Thoracic aorta (tissue), 2 donors: ENCODE measurements around the gene TMC2. TPM values are rescaled to one million over a fixed set of nuclear protein-coding genes. Genes with fewer than 3 reads are reported as not detected.

Source experiments
- ATAC-seq: fragments of 150-250 bp; one replicate; pipeline ENCODE4 v1.8.0; 2017; ENCODE audit warnings: low read depth; ENCODE audit not compliant: insufficient number of reproducible peaks, low FRiP score
- DNase-seq: peaks from one replicate; pipeline ENCODE4 v3.0.0-alpha.2; 2020; ENCODE audit warnings: low spot score
- H3K27ac ChIP-seq, 2 donors: fragments of 200-600 bp; sonication (generic); 1 replicate in 1 of 2; 2 replicates in 1 of 2; pipeline ENCODE4 v1.5.1; 2016; ENCODE audit warnings: mild to moderate bottlenecking in 2 of 2, moderate library complexity in 2 of 2
- H3K27me3 ChIP-seq: fragments of 200-600 bp; sonication (generic); replicated peaks from 2 replicates; pipeline ENCODE4 v1.6.0; 2016; ENCODE audit warnings: mild to moderate bottlenecking; ENCODE audit not compliant: insufficient read depth
- H3K36me3 ChIP-seq: fragments of 200-600 bp; sonication (generic); one replicate; pipeline ENCODE4 v1.5.1; 2016
- H3K4me1 ChIP-seq, 2 donors: fragments of 200-600 bp; sonication (generic); 1 replicate in 1 of 2; 2 replicates in 1 of 2; pipeline versions ENCODE4 v1.5.1 to v1.6.0; 2016; ENCODE audit warnings: low read depth in 2 of 2, mild to moderate bottlenecking in 1 of 2; ENCODE audit not compliant: control insufficient read depth in 1 of 2
- H3K4me3 ChIP-seq: fragments of 200-600 bp; sonication (generic); 2 replicates; pipeline ENCODE4 v1.5.1; 2016; ENCODE audit warnings: mild to moderate bottlenecking
- H3K9me3 ChIP-seq: fragments of 200-600 bp; sonication (generic); 2 replicates; pipeline ENCODE4 v1.5.1; 2016
- total RNA-seq, 2 donors: library from RNA; depleted of rRNA; stranded (reverse); fragments of >200 nt; gene quantifications; one replicate each; pipeline versions ENCODE4 v1.1.0 to v1.2.3, GENCODE V29; 2016
- TF ChIP-seq, protein P1 (sequence below): fragments of 200-600 bp; sonication (generic); IDR thresholded peaks from one replicate; pipeline ENCODE4 v1.5.1; 2019; ENCODE audit warnings: antibody characterized with exemption

Gene TMC2
- total RNA-seq, 2 donors from 2014 or later = not detected

DNA sequence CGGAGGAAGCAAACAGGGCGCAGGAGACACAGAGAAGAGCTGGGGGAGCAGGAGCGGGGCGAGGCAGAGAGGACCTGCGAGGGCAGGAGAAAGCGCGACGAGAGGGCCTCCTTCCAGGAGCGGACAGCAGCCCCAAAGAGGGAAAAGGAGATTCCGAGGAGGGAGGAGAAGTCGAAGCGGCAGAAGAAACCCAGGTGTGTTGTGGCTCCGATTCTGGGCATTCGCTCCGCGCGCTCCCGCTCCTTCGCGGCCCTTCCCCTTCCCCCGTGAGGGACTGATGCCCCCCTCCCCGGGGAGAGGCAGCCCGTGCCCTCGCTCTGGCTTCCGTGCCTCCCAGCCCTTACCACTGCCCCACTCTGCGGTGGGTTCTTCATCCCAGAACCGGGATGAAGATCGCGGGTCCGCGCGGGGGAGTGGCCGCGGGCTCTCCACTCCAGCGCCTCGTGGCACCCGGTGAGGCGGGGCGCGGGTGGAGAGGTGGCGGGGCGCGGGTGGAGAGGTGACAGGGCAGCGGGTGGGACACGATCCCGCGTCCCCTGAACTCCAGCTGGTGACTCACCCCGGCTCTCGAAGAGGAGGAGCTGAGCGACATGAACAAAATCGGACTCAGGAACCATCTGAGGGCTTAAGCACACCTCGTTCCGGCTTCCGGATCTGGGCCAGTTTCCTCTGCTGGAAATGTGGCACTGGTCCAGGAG lies 22.4 kb downstream of the TMC2 start:
- DNase-seq (no peak), ATAC-seq (no peak)
- TF ChIP-seq, protein P1, sequence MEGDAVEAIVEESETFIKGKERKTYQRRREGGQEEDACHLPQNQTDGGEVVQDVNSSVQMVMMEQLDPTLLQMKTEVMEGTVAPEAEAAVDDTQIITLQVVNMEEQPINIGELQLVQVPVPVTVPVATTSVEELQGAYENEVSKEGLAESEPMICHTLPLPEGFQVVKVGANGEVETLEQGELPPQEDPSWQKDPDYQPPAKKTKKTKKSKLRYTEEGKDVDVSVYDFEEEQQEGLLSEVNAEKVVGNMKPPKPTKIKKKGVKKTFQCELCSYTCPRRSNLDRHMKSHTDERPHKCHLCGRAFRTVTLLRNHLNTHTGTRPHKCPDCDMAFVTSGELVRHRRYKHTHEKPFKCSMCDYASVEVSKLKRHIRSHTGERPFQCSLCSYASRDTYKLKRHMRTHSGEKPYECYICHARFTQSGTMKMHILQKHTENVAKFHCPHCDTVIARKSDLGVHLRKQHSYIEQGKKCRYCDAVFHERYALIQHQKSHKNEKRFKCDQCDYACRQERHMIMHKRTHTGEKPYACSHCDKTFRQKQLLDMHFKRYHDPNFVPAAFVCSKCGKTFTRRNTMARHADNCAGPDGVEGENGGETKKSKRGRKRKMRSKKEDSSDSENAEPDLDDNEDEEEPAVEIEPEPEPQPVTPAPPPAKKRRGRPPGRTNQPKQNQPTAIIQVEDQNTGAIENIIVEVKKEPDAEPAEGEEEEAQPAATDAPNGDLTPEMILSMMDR = no peak
- Histone ChIP-seq H3K36me3 (no peaks in the 10 kb centered on the region), H3K4me1 (peaks cover 0 to 9% of the 10 kb centered on the region in 2 donors), H3K27me3 (peaks cover 8% of the 10 kb centered on the region), H3K9me3 (no peaks in the 10 kb centered on the region), H3K4me3 (peak overlapping the region; percentile 23), H3K27ac (no peak overlapping the region)

DNA sequence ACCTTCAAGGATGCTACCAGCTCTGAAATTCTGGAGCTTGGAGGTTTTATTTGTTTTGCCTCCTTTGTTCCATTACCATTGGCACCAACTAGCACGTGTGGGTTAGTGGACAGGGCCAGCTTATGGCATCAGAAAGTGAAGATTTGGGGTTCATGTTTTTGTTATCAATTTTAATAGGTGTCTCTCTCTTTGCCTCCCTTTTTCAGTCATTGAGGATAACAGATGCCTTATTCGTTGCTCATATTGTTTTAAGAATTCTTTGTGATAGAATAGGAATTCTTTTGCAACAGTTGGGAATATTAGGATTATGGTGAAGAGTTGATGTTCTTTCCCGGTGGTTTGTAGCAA lies 22.9 kb downstream of the TMC2 start:
- peaks cover 8% of the 10 kb centered on the region for H3K27me3 ChIP-seq

DNA sequence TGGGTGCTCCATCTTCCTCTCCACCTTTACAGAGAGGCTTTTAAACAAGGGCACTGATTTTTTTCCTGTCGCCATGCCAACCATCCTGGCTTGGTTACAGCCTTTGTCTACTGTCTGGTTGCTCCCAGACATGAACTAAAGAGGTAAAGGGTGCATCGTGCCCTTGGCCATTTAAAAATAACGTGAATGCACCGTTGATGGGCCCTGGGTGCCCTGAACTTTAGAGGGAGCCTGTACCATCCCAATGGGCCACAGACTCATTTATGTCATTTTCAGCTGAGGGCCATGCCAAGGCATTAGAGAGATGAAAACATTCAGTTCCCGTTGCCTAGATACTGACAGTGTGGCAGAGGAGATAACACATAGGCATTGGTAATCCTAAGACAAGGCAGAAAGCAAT lies 23.3 kb downstream of the TMC2 start:
- TF ChIP-seq, protein P1 = no peak
- Histone ChIP-seq H3K36me3 (no peaks in the 10 kb centered on the region), H3K9me3 (no peaks in the 10 kb centered on the region), H3K27ac (no peak overlapping the region), H3K4me1 (peaks cover 0 to 9% of the 10 kb centered on the region in 2 donors), H3K27me3 (peaks cover 8% of the 10 kb centered on the region), H3K4me3 (no peak overlapping the region)
- ATAC-seq (no peak), DNase-seq (no peak)

More for the DNA sequence above, 22.9 kb downstream of the TMC2 start:
- peak overlapping the region; percentile 23 for H3K4me3 ChIP-seq
- TF ChIP-seq, protein P1 = no peak
- no peak overlapping the region for H3K27ac ChIP-seq
- ATAC-seq (no peak), DNase-seq (no peak)
- H3K36me3 ChIP-seq = no peaks in the 10 kb centered on the region
- peaks cover 0 to 9% of the 10 kb centered on the region in 2 donors for H3K4me1 ChIP-seq
- no peaks in the 10 kb centered on the region for H3K9me3 ChIP-seq

DNA sequence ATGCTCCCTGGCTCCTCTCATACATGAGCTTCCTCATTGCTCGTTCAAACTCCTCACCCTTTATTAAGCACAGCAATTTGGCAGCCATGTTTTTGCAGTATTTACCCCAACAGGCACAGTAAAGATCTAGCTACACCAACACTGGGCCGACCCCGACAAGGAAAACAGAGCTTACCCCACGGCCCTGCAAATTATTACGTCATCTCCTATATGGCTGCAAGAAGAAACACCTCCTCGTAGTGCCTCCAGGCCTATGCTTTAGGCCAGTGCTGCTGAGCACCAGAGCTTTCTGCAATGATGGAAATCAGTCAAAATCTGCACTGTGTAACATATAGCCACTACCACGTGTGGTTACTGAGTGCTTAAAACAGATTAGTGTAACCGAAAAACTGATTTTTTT lies 26.7 kb downstream of the TMC2 start:
- TF ChIP-seq, protein P1 = no peak
- DNase-seq = no peak
- no peaks in the 10 kb centered on the region for H3K36me3 ChIP-seq
- no peak for ATAC-seq
- H3K9me3 ChIP-seq = no peaks in the 10 kb centered on the region
- peaks cover 8% of the 10 kb centered on the region for H3K27me3 ChIP-seq
- no peak overlapping the region for H3K4me3 ChIP-seq
- H3K4me1 ChIP-seq = peaks cover 0 to 9% of the 10 kb centered on the region in 2 donors
- no peak overlapping the region for H3K27ac ChIP-seq

DNA sequence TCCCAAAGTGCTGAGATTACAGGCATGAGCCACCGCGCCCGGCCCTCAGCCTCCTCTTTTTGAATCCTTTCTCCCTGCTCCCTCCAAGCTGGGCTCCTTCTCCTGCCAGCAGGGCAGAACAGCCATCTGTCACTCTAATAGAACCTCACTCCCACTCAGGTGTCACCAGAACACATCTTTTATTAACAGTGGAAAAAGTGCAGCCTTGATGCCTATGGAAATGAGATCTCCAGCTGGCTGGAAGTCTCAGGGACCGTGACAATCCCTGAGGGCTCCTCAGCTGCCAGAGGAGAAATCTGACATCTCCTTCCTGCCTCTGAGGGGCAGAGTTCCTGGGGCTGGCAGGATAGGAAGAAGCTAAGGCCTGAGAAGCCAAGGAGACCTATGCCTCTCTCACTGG lies 28.0 kb downstream of the TMC2 start:
- H3K4me1 ChIP-seq = no peaks in the 10 kb centered on the region
- H3K9me3 ChIP-seq = no peaks in the 10 kb centered on the region
- TF ChIP-seq, protein P1 = no peak
- ATAC-seq (no peak), DNase-seq (no peak)
- H3K4me3 ChIP-seq = no peak overlapping the region
- no peak overlapping the region for H3K27ac ChIP-seq
- H3K36me3 ChIP-seq = no peaks in the 10 kb centered on the region
- H3K27me3 ChIP-seq = peaks cover 3% of the 10 kb centered on the region
